Naive thymus-derived CD8-positive, alpha-beta T cell (primary cell): ENCODE results near the gene FBXO41. TPM values are rescaled to one million over a fixed set of nuclear protein-coding genes. Genes with fewer than 3 reads are reported as not detected.
A peak's percentile ranks its signal among the peaks of the same experiment; 100 is the strongest.

ENCODE experiments used
- ATAC-seq, 2 donors: fragments of 150-1000 bp; cut with Tn5 transposase in 1 of 2; sonication (Bioruptor Pico), chemical (Tn5 transposase) in 1 of 2; 1 replicate in 1 of 2; 2 replicates in 1 of 2; pipeline ENCODE4 v1.10.0; 2021; ENCODE audit warnings: mild to moderate bottlenecking in 2 of 2, moderate library complexity in 2 of 2
- POLR2A ChIA-PET: fragments of 350-600 bp; sonication (Branson Sonifier 250); formaldehyde crosslinking; loops from one replicate; lab custom pipeline; 2021; ENCODE audit warnings: antibody characterized with exemption; lab: Charles Lee
- DNase-seq, 10 donors: peaks; one replicate each; pipeline versions ENCODE4 v3.0.0 to v3.0.0-alpha.2; 2020 to 2022
- H3K27ac Mint-ChIP-seq, 10 donors: one replicate each; pipeline ENCODE4 v1.8.0; 2020 to 2022; ENCODE audit warnings: mild to moderate bottlenecking in 10 of 10, mixed read lengths in 10 of 10, moderate library complexity in 4 of 10, inconsistent platforms in 1 of 10
- H3K27me3 Mint-ChIP-seq, 5 donors: one replicate each; pipeline ENCODE4 v1.8.0; 2021 to 2022; ENCODE audit warnings: mixed read lengths in 5 of 5
- H3K36me3 Mint-ChIP-seq, 3 donors: one replicate each; pipeline ENCODE4 v1.8.0; 2020 to 2022; ENCODE audit warnings: mixed read lengths in 3 of 3, mild to moderate bottlenecking in 2 of 3, inconsistent platforms in 1 of 3
- H3K4me1 Mint-ChIP-seq, 4 donors: one replicate each; pipeline ENCODE4 v1.8.0; 2021 to 2022; ENCODE audit warnings: mixed read lengths in 4 of 4
- H3K4me3 Mint-ChIP-seq, 10 donors: one replicate each; pipeline ENCODE4 v1.8.0; 2020 to 2022; ENCODE audit warnings: mild to moderate bottlenecking in 10 of 10, mixed read lengths in 10 of 10, moderate library complexity in 6 of 10, inconsistent platforms in 1 of 10
- H3K9me3 Mint-ChIP-seq, 9 donors: one replicate each; pipeline ENCODE4 v1.8.0; 2020 to 2022; ENCODE audit warnings: mixed read lengths in 9 of 9, mild to moderate bottlenecking in 3 of 9, inconsistent platforms in 1 of 9, moderate library complexity in 1 of 9
- polyA plus RNA-seq, 3 donors: library from polyadenylated mRNA; unstranded; fragments of 300-500 nt; fragmentation: Illumina TruSeq; gene quantifications; one replicate each; pipeline ENCODE4 v1.2.3, GENCODE V29; 2021
- total RNA-seq, 8 experiments: library from RNA in 2 of 8; stranded (reverse) in 2 of 8; gene quantifications; one replicate each; pipeline ENCODE4 v1.2.3 and lab custom pipeline; 2021 to 2026

FBXO41 gene
- total RNA-seq (10 to 100 TPM; 26.5 to 28.0 TPM), polyA plus RNA-seq (1 to 10 TPM; 1.0 to 2.7 (median 1.8) TPM), total RNA-seq (lab: John Stamatoyannopoulos, UW) (39.4 to 64.6 (median 51.6) reads per million in 6 experiments)

GRCh38 chr2:73284296-73285158, at the start of gene FBXO41:
Gene FBXO41, minus strand, starts transcription at chr2:73284478. Its CDS starts 14,848 bp downstream, at chr2:73269630.
- H3K4me1 Mint-ChIP-seq, result peaks cover 19 to 34% (median 31%) of the 10 kb centered on the region in 4 donors
- peak; percentile 83 to 86 for ATAC-seq

DNA sequence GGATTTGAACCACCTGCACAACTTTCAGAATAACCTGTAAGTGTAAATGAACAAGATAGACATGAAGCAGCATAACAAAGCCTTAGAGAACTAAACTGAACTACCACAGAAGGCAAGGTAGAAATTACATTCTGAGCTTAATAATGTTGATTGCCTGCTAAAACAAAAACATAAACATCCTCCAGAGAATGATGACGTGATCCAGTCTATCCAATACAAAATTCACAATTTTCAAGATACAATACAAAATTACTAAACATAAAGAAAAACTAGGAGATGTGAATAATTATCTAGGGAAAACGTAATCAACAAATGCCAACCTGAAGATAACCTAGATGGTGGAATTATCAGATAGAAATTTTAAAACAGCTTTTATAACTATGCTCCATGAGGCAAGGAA, 49.8 kb upstream of the FBXO41 start:
- peaks cover 0 to 5% (median 3%) of the 10 kb centered on the region in 4 donors for H3K4me1 Mint-ChIP-seq
- DNase-seq, result no peak
- POLR2A ChIA-PET, result no interaction called here
- H3K27ac Mint-ChIP-seq, result no peak overlapping the region
- peaks cover 0 to 30% (median 14%) of the 10 kb centered on the region in 9 donors for H3K9me3 Mint-ChIP-seq
- ATAC-seq, result no peak
- peaks cover 0 to 14% (median 8%) of the 10 kb centered on the region in 3 donors for H3K36me3 Mint-ChIP-seq
- peaks cover 0 to 17% (median 8%) of the 10 kb centered on the region in 5 donors for H3K27me3 Mint-ChIP-seq
- no peak overlapping the region for H3K4me3 Mint-ChIP-seq

More at GRCh38 chr2:73284296-73285158, at the start of gene FBXO41:
- peaks cover 3 to 17% (median 7%) of the 10 kb centered on the region in 5 donors for H3K27me3 Mint-ChIP-seq
- no peaks in the 10 kb centered on the region for H3K36me3 Mint-ChIP-seq
- peak within 1 kb of the TSS in 9 of 10 donors; percentile 50 to 93 (median 83) for H3K27ac Mint-ChIP-seq
- peak; percentile 59 to 86 (median 68) for DNase-seq
- H3K9me3 Mint-ChIP-seq, result no peaks in the 10 kb centered on the region
- peak within 1 kb of the TSS; percentile 60 to 95 (median 89) for H3K4me3 Mint-ChIP-seq
- POLR2A ChIA-PET, result interaction anchor here (0.6 to 2.4 kb wide), 7 partner anchors 9 to 894 kb away, joined by 3 to 30 read pairs (median 7); partner anchors contain the start of genes ALMS1, CCT7, EGR4 and MOB1A

- POLR2A ChIA-PET, result no interaction called here
- DNase-seq, result no peak
- peak overlapping the region in 1 of 10 donors; percentile 54 for H3K27ac Mint-ChIP-seq
- H3K36me3 Mint-ChIP-seq, result peaks cover 0 to 14% (median 10%) of the 10 kb centered on the region in 3 donors
- ATAC-seq, result no peak
- peaks cover 0 to 30% (median 17%) of the 10 kb centered on the region in 9 donors for H3K9me3 Mint-ChIP-seq
- H3K4me1 Mint-ChIP-seq, result peaks cover 0 to 5% (median 3%) of the 10 kb centered on the region in 4 donors
- no peak overlapping the region for H3K4me3 Mint-ChIP-seq
- H3K27me3 Mint-ChIP-seq, result peaks cover 1 to 22% (median 11%) of the 10 kb centered on the region in 5 donors
Measured at GRCh38 chr2:73333564-73333963, 49.3 kb upstream of the FBXO41 start.

DNA sequence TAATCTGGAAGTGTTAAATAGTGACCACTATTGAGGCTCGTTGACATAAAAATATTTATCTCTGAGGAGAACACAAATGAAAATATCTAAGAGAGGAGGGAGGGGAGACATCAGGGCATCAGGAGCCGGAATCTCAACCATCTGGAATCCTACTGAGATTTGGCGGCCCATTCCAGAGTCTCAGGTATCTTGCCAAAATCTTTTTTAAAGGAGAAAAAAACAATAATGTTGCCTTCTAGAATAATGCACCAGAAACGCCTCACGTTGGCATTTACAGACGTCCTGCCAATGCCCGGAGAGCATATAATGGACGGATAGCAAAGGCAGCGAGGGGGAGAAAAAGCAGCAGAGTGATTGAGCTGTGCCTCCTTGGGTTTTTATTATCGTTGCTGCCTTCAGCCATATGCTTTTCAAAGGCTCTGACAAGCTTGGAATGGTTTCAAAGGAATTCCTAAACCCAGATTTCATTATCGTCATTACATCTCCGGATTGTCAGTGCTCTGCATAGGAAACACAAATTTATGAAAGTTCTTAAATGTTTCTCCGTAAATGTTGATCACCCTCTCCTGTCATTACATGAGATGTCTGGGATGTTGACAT, 39.9 kb upstream of the FBXO41 start:
- DNase-seq, result no peak
- Mint-ChIP-seq H3K27me3 (peaks cover 15 to 78% (median 46%) of the 10 kb centered on the region in 5 donors), H3K4me1 (no peaks in the 10 kb centered on the region), H3K36me3 (peaks cover 0 to 5% (median 0%) of the 10 kb centered on the region in 3 donors), H3K9me3 (peaks cover 0 to 10% (median 0%) of the 10 kb centered on the region in 9 donors), H3K4me3 (no peak overlapping the region), H3K27ac (no peak overlapping the region)
- no peak for ATAC-seq
- POLR2A ChIA-PET, result no interaction called here

DNA sequence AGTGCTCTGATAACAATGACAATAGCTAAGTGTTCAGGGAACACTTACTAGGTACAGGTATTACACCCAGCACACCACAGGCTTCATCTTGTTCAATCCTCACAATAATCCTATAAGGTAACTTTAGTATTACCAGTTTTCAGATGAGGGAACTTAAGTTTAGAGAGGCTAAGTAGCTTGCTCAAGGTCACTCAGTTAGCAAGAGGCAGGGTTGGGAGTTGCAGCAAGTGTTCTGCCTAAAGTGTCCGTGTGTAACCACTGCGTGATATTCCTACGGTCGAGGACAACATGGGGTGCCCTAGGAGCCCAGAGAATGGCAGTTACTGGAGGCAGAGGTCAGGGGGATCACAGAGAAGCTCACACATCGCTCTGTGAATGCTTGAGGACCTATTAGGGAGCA, 39.3 kb upstream of the FBXO41 start:
- Mint-ChIP-seq H3K27ac (no peak overlapping the region), H3K36me3 (peaks cover 0 to 3% (median 0%) of the 10 kb centered on the region in 3 donors), H3K4me3 (no peak overlapping the region), H3K4me1 (no peaks in the 10 kb centered on the region), H3K27me3 (peaks cover 13 to 78% (median 44%) of the 10 kb centered on the region in 5 donors), H3K9me3 (peaks cover 0 to 4% (median 0%) of the 10 kb centered on the region in 9 donors)
- DNase-seq (no peak), ATAC-seq (no peak)
- POLR2A ChIA-PET, result no interaction called here

- Mint-ChIP-seq H3K27ac (no peak overlapping the region), H3K27me3 (peaks cover 14 to 64% (median 26%) of the 10 kb centered on the region in 5 donors), H3K4me3 (no peak overlapping the region), H3K9me3 (peaks cover 0 to 9% (median 0%) of the 10 kb centered on the region in 9 donors), H3K4me1 (no peaks in the 10 kb centered on the region), H3K36me3 (peaks cover 0 to 4% (median 0%) of the 10 kb centered on the region in 3 donors)
- POLR2A ChIA-PET, result no interaction called here
- ATAC-seq (no peak), DNase-seq (no peak)
Measured at GRCh38 chr2:73314441-73314840, 30.2 kb upstream of the FBXO41 start.

- no peak for DNase-seq
- POLR2A ChIA-PET, result no interaction called here
Measured at GRCh38 chr2:73307720-73308119, 23.4 kb upstream of the FBXO41 start.

DNA sequence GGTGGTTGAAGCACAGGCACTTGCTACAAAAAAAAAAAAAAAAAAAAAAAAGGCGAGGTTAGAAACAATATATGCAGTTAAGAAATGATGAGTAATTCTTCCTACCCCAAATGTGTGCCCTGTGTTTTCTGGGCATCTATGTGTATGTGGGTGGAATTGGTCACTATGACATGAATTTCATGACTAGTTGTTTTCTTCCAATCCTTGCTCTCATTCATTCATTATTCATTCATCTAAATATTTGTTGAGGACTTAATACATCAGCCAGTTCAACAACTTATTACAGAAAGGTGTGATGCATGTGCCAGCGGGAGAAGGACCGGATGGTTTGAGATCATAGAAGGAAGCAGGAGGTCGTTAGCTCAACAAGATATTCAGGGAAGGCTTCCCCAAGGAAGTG, 17.4 kb upstream of the FBXO41 start:
- no peak overlapping the region for H3K27ac Mint-ChIP-seq
- no peak for ATAC-seq
- no peaks in the 10 kb centered on the region for H3K9me3 Mint-ChIP-seq

More at GRCh38 chr2:73307720-73308119, 23.4 kb upstream of the FBXO41 start:
- no peak overlapping the region for H3K4me3 Mint-ChIP-seq
- ATAC-seq, result no peak
- peaks cover 0 to 9% (median 0%) of the 10 kb centered on the region in 9 donors for H3K9me3 Mint-ChIP-seq
- peaks cover 15 to 36% (median 26%) of the 10 kb centered on the region in 5 donors for H3K27me3 Mint-ChIP-seq
- peaks cover 0 to 4% (median 0%) of the 10 kb centered on the region in 3 donors for H3K36me3 Mint-ChIP-seq
- no peaks in the 10 kb centered on the region for H3K4me1 Mint-ChIP-seq
- H3K27ac Mint-ChIP-seq, result no peak overlapping the region

GRCh38 chr2:73300926-73301325, 16.6 kb upstream of the FBXO41 start:
- H3K4me3 Mint-ChIP-seq, result no peak overlapping the region
- no peaks in the 10 kb centered on the region for H3K9me3 Mint-ChIP-seq
- DNase-seq (no peak), ATAC-seq (no peak)
- H3K27ac Mint-ChIP-seq, result no peak overlapping the region
- H3K27me3 Mint-ChIP-seq, result peaks cover 41 to 61% (median 50%) of the 10 kb centered on the region in 5 donors
- H3K4me1 Mint-ChIP-seq, result no peaks in the 10 kb centered on the region
- no peaks in the 10 kb centered on the region for H3K36me3 Mint-ChIP-seq
- POLR2A ChIA-PET, result no interaction called here

More for the DNA sequence above, 17.4 kb upstream of the FBXO41 start:
- peaks cover 34 to 55% (median 44%) of the 10 kb centered on the region in 5 donors for H3K27me3 Mint-ChIP-seq
- no peaks in the 10 kb centered on the region for H3K36me3 Mint-ChIP-seq
- H3K4me3 Mint-ChIP-seq, result no peak overlapping the region
- DNase-seq, result no peak
- no peaks in the 10 kb centered on the region for H3K4me1 Mint-ChIP-seq
- POLR2A ChIA-PET, result no interaction called here

- Mint-ChIP-seq H3K4me1 (peaks cover 0 to 5% (median 2%) of the 10 kb centered on the region in 4 donors), H3K4me3 (no peak overlapping the region), H3K9me3 (no peaks in the 10 kb centered on the region), H3K27me3 (peaks cover 45 to 74% (median 67%) of the 10 kb centered on the region in 5 donors), H3K27ac (no peak overlapping the region), H3K36me3 (no peaks in the 10 kb centered on the region)
- DNase-seq (no peak), ATAC-seq (no peak)
- POLR2A ChIA-PET, result no interaction called here
Measured at GRCh38 chr2:73297586-73297985, 13.3 kb upstream of the FBXO41 start.

- peaks cover 42 to 71% (median 66%) of the 10 kb centered on the region in 5 donors for H3K27me3 Mint-ChIP-seq
Measured at GRCh38 chr2:73297151-73297559, 12.9 kb upstream of the FBXO41 start.

DNA sequence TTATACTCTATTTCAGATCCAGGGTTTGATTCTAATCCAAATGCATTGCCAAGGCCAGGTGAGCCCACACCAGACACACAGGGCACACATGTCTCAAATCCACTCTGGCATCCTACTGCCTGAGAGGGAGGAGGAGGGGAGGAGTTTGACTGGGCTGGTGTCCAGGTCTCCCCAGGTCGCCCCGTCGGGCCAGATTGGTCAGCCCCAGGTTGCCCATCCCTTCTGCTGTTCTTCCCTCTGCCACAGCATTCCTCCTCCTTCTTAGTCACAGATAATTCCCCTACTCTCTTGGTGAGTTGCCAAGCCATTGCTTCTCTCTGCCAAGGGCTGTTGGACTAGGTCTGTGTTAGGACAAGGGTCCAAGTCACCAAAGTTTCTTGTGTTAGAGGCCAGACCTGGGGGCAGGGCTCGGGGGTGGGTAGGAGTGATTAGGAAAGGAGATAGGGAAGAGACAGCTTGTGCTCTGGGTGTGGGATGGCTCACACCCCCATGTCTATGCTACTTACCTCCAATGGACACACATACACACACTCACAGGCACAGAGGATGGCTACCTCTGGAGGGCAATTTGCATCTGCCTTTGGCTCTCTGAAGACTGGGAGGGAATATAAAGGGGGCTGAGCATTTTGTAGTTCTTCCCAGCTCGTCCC, 11.6 kb upstream of the FBXO41 start:
- Mint-ChIP-seq H3K9me3 (no peaks in the 10 kb centered on the region), H3K27ac (peak overlapping the region in 1 of 10 donors; percentile 68), H3K4me1 (peaks cover 3 to 15% (median 11%) of the 10 kb centered on the region in 4 donors), H3K27me3 (peaks cover 36 to 70% (median 65%) of the 10 kb centered on the region in 5 donors), H3K4me3 (no peak overlapping the region), H3K36me3 (no peaks in the 10 kb centered on the region)
- no peak for DNase-seq
- POLR2A ChIA-PET, result no interaction called here
- ATAC-seq, result no peak

More at GRCh38 chr2:73297151-73297559, 12.9 kb upstream of the FBXO41 start:
- ATAC-seq, result no peak
- peaks cover 0 to 7% (median 3%) of the 10 kb centered on the region in 4 donors for H3K4me1 Mint-ChIP-seq
- H3K27ac Mint-ChIP-seq, result peak overlapping the region in 1 of 10 donors; percentile 53
- POLR2A ChIA-PET, result no interaction called here
- no peaks in the 10 kb centered on the region for H3K36me3 Mint-ChIP-seq
- H3K4me3 Mint-ChIP-seq, result no peak overlapping the region
- no peaks in the 10 kb centered on the region for H3K9me3 Mint-ChIP-seq
- no peak for DNase-seq
